CD4-positive, alpha-beta T cell treated with Interleukin-2 at 100 ng/mL for 4 hours (primary cell): Measurements from ENCODE around the gene KCTD11.

ENCODE experiments used
- DNase-seq: peaks from one replicate; pipeline ENCODE4 v3.0.0-alpha.2; 2020; ENCODE audit warnings: low spot score

KCTD11 gene

GRCh38 chr17:7351665-7352502 lies at the start of gene KCTD11:
Gene KCTD11 (plus strand): TSS chr17:7352162.
- DNase-seq, result peak; percentile 82

- no peak for DNase-seq
These were observed 47.8 kb upstream of the KCTD11 start for GRCh38 chr17:7304179-7304578.

- DNase-seq, result peak; percentile 100
These were observed 44.9 kb upstream of the KCTD11 start, which contains the start of gene EIF5A for GRCh38 chr17:7306911-7307685. Gene EIF5A (plus strand): TSS chr17:7307628. CDS start chr17:7309636, 2,008 bp downstream.

GRCh38 chr17:7307686-7308624 lies 44.0 kb upstream of the KCTD11 start:
- peak; percentile 43 for DNase-seq

- DNase-seq, result peak; percentile 93
These were observed 43.1 kb upstream of the KCTD11 start for GRCh38 chr17:7308625-7309433.

GRCh38 chr17:7309628-7310027 lies 42.3 kb upstream of the KCTD11 start:
- DNase-seq, result no peak

- no peak for DNase-seq
These were observed 40.8 kb upstream of the KCTD11 start for GRCh38 chr17:7311110-7311705.

GRCh38 chr17:7312432-7313087 lies 39.4 kb upstream of the KCTD11 start:
- DNase-seq, result no peak

GRCh38 chr17:7313088-7313889 lies 38.7 kb upstream of the KCTD11 start:
- no peak for DNase-seq

GRCh38 chr17:7313890-7314718 lies 37.9 kb upstream of the KCTD11 start:
- DNase-seq, result no peak

- DNase-seq, result peak; percentile 92
These were observed 37.0 kb upstream of the KCTD11 start, which contains the start of gene GPS2 for GRCh38 chr17:7314719-7315569. Gene GPS2 (minus strand): TSS chr17:7315360. CDS start chr17:7315052, 308 bp downstream.

GRCh38 chr17:7315570-7316235 lies 36.3 kb upstream of the KCTD11 start:
- no peak for DNase-seq

- DNase-seq, result no peak
These were observed 34.7 kb upstream of the KCTD11 start for GRCh38 chr17:7317161-7317803.

- DNase-seq, result no peak
These were observed 33.7 kb upstream of the KCTD11 start for GRCh38 chr17:7318121-7318860.

GRCh38 chr17:7321466-7321865 lies 30.5 kb upstream of the KCTD11 start:
- DNase-seq, result no peak
